ENCODE measurements around the gene TIAL1.
A peak's percentile ranks its signal among the peaks of the same experiment; 100 is the strongest.
"Not testable (repeated sequence)": the region's sequence is repeated elsewhere in the genome, so short reads cannot be mapped to it uniquely, and the experiment has no call there.

Gene TIAL1

DNA sequence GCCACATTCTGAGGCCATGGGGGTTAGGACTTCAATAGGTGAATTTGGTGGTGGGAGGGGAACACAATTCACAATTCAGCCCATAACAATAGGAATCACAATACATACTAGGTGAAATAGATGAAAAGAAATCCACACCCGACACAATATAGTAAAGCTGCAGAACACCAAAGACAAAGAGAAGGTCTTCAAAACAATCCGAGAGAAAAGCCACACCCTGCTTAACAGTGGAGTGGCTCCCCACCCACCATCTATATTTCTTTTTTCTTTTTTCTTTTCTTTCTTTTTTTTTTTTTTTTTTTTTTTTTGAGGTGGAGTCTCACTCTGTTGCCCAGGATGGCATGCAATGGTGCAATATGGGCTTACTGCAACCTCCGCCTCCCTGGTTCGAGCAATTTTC, 14.7 kb upstream of the TIAL1 start:
- DNase-seq = no peak

GRCh38 chr10:119609516-119609915, 12.8 kb upstream of the TIAL1 start:
- no peak for DNase-seq

- DNase-seq = peak; percentile 8
These were observed 11.8 kb upstream of the TIAL1 start for GRCh38 chr10:119608316-119609155.

DNA sequence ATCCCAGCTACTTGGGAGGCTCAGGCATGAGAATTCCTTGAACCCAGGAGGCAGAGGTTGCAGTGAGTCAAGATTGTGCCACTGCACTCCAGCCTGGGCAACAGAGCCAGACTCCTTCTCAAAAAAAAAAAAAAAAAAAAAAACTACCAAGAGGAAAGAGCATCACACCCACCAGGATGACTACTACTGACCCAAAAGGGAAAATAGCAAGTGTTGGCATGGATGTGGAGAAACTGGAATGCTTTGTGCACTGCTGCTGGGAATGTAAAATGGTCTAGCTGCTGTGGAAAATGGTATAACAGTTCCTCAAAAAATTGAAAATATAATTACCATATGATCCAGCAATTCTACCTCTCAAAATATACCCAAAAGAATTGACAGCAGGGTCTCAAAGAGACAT, 7.7 kb upstream of the TIAL1 start:
- DNase-seq = no peak

DNA sequence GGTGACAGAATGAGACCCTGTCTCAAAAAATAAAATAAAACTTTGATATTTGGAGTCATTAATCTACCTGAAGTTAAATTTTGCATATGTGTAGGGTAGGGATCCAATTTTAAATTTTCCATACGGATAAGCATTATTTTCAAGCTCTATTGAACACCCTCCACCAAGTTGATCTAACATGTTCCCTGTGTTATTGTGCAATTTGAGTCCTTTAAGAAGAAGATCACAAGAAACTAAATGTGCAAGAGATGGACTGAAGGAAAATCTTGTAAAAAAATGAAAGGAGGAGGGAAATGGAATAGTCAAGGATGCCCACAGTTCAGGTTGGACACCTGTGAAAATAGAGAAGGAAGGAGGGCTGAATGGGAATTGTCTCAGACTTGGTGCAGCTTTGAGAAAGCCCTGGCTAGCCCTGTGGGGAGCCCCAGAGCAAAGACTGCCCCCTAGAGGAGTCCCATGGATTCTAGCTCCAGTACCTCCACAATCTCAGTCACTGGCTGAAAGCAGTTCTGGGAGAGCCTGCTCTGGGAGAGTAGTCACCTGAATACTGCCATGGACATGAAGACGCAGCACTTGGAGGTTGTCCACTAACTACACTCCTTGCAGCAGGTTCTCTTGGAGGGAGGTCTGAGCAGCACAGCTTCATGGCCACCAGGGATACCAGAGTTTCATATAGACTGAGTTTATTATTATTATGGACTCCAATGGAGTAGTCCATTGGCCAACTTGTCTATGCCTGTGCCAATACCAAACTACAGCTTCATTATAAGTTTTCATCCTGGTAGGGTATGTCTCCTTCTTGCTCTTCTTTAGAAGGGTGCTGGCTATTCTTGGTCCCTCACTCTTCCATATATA, 5.7 kb upstream of the TIAL1 start:
- no peak for DNase-seq

GRCh38 chr10:119598397-119598796, 1.6 kb upstream of the TIAL1 start:
- no peak for DNase-seq

DNA sequence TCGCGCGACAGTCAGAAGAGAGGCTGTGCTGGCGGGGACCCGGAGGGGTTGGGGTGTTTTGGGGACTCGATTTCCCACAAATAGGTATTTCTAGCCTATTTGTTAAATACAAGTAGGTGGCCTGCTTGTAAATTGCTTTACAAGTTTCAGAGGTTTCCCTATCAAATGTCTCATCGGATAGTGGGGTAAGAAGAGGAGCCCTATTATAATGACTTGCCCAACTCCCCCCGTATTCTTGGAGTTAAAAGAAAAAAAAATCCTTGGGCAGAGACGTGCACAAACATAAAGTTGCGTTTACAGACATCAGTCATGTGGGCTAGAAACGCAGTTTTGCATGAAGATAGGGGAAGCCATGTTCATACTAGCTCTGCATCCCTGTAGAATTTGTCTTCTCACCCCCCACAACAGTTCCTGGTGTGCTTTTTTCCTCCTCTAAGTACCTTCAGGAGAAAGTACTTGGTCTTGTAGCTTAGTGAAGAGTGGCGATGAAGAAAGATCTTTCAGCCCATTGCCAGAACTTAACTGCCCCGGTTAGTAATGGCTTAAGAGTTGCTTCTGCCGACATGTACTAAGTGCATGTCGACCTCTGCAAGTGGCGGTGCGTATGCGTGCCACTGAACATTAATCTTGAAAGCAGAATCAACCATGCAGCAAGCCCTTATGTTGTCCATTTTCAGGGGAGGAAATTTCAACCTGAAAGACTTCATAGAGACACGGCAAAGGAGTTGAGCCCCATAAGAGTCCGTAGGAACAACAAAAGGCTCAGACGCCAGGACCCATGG, 832 bp upstream of the TIAL1 start:
- no peak for DNase-seq

DNA sequence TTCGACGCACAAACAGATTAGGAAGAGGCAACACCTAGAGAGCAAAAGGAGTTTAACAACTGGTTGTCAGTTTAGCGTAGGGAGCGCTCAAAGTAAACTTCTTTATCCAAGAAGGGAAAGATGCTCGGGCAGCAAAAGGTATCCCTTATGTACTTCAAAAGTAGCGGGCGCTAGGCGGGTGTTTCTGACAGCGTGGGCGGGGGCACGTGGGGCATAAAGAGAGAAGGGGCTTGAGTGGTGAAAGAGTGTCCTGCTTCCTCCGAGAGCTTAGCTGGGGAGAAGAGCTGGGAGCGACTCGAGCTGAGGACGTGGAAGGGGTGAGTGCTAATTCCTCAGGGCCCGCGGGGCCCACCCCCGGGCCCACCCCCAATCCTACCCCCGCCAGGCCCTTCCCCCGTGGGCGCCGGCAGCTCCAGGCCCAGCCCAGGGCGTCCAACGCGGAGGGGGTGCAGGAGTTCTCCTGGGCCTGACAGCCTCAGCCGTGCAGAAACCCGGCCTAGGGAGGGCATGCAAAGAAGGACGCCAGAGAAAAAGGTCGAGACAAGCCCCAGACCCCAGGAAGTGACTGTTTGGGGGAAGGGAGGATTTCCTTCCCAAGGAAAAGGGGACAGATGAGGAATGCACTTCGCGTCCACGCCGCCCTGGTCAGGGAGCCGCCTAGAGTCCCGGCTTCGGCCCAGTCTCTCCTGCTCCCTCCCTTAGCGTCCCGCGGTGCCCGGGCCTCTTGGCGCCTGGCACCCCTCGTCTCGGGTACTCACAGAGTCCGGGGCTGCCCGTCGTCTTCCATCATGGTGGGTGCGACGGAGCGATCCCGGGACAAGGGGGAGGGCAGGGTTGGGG, 868 bp downstream of the TIAL1 start:
- peak; percentile 6 for DNase-seq

DNA sequence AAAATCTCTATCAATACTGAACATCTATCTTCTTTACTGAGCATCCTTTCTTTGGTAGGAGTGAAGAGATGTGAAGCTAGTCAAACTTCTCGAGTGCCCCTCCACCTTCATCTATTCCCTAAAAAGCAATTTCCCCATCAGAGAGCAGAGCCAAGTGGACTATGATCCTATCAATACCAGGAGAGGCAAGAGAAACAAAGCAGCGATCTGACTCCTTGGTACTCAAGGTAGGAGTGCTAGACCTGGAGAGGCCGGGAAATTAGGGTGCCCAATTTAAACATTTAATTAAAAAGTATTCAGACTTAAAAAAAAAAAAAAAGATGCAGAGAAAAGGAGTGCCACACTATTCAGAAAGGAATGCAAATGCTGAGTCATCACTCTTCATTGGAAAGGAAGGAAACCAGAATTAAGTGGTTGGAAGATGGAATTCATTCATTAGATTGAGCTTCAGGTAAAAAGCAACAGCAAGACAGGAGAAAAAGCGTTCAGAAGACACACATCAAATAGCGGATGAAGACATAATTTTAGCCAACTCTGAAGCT, 1.6 kb downstream of the TIAL1 start:
- no peak for DNase-seq

DNA sequence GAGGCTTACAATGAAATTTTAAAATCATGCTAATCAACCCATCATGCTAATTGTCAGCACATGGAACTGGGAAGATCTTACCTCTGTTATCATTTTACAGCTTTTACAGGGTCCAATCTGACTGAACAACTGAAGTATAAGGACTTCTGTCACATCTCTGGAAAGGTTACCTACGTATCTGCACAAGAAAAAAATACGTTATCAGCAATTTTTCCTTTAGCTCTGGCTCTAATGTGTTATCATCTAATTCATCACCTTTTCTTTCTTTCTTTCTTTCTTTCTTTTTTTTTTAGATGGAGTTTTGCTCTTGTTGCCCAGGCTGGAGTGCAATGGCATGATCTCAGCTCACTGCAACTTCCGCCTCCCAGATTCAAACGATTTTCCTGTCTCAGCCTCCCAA, 8.7 kb downstream of the TIAL1 start:
- DNase-seq = no peak

GRCh38 chr10:119578355-119578754, 18.4 kb downstream of the TIAL1 start:
- DNase-seq = no peak

- DNase-seq = no peak
These were observed 20.8 kb downstream of the TIAL1 start for GRCh38 chr10:119575991-119576390.

- no peak for DNase-seq
These were observed 21.3 kb downstream of the TIAL1 start for GRCh38 chr10:119575506-119575905.

DNA sequence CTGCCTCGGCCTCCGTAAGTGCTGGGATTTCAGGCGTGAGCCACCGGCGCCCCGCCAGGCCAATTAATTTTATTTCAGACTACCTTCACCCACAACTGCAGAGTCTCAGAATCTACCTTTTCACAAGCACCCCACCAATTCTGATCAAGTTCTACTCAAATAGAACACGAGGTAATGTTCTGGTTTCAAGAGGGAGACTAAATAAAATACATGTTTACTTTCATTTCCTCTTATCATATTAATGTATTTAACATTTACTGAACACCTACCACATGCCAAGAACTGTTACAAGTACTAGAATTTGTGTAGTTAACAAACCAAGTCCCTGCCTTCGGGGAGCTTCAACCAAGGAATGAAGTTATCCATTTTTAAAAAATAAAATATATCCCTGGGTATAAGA, 28.8 kb downstream of the TIAL1 start:
- no peak for DNase-seq

DNA sequence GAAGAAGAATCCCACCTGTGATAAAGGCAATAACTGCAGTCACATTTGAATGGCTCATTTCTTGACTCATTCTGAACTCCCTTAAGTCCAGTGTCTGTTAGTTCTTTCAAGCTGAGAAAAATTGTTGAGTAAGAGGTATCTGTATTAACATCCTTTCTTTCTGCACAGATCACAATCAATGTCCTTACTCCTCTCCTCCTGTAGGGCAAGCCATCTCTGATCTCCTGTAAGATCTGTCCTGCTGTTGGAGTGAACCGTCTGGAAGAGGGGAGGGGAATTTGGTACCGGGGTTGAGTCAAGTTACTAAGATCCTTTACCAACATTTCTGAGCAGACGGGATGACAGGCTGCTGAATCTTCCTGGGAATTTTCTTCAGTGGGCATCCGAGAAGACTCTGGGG, 34.7 kb downstream of the TIAL1 start:
- no peak for DNase-seq

- DNase-seq = not testable (repeated sequence)
These were observed 37.3 kb downstream of the TIAL1 start for GRCh38 chr10:119559511-119559910.

- DNase-seq = not testable (repeated sequence)
These were observed 40.7 kb downstream of the TIAL1 start for GRCh38 chr10:119556081-119556480.

DNA sequence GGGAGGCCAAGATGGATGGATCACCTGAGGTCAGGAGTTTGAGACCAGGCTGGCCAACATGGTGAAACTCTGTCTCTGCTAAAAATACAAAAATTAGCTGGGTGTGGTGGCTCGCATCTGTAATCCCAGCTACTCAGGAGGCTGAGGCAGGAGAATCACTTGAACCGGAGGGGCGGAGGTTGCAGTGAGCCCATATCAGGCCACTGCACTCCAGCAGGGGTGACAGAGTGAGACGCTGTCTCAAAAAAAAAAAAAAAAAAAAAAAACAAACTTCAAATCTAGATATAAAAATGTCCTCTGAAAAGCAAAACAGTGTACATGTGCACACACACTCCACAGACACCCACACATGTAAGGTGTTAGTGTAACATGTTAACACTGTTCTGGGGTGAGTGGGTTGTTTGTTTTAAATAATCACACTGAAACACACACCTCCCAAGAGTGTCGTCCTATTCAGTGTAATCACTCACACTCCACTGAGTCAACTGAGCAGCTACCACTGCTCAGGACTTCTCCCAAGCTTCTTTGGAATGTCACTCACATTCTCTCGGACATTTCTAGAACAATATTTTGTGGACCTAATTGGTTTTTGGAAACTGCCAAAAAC, 41.5 kb downstream of the TIAL1 start:
- DNase-seq = no peak

DNA sequence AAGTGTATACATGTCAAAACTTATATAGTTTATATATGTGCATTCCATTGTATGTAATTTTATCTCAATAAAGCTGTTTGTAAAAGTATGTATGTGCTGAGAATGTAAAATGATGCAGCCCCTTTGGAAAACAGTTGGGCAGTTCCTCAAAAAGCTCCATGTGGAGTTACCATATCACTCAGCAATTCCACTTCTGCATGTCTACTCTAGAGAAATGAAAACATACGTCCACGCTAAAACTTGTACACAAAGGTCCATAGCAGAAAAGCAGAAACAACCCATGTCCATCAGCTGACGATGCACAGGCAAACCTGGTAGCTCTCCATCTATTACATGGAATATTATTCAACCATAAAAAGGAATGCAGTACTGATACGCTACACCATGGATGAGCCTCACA, 45.9 kb downstream of the TIAL1 start:
- DNase-seq = no peak

GRCh38 chr10:119549247-119549999, 47.3 kb downstream of the TIAL1 start:
- DNase-seq = no peak

GRCh38 chr10:119546009-119546408, 50.8 kb downstream of the TIAL1 start:
- DNase-seq = no peak

Measured in NCI-H2227 treated with DMSO at 0.1 percent for 48 hours (cell line).